ENCODE measurements around the gene MYL7.

GRCh38 chr7:44153948-44154335, 12.8 kb upstream of the MYL7 start:
- TF ChIP-seq CTCF (IDR thresholded peaks at IDR 0.05; ENCODE audit: extremely low read depth in 1 of 2, insufficient read depth in 1 of 2, low read depth in 1 of 2, low read length in 2 of 2) (no peak), EZH2 (IDR thresholded peaks at IDR 0.05; ENCODE audit: borderline replicate concordance, low read depth, low read length, severe bottlenecking) (no peak), JUN (IDR thresholded peaks at IDR 0.05; ENCODE audit: borderline replicate concordance, insufficient read depth, insufficient read length, low read depth) (no peak), POLR2AphosphoS5 (IDR thresholded peaks at IDR 0.05; ENCODE audit: insufficient read depth, low read depth, low read length) (no peak), POLR2A (IDR thresholded peaks at IDR 0.05; ENCODE audit: low read depth, low read length) (no peak)

Data from endothelial cell of umbilical vein (primary cell).